ENCODE measurements around the gene FAM135A.

Gene FAM135A

GRCh38 chr6:70369332-70369950, 43.9 kb upstream of the FAM135A start:
- Histone ChIP-seq H3F3A (ENCODE audit: insufficient read depth, low read length) (no peaks in the 10 kb centered on the region), H3K9me2 (replicated peaks; ENCODE audit: insufficient read depth, low read length) (no peaks in the 10 kb centered on the region), H2AFZ (ENCODE audit: low read length) (no peak overlapping the region), H3K27me3 (replicated peaks; ENCODE audit: insufficient read depth, low read length) (peaks cover 27% of the 10 kb centered on the region), H3K4me3 (ENCODE audit: low read length) (no peak overlapping the region), H3K9ac (ENCODE audit: low read length) (no peak overlapping the region), H3K27ac (ENCODE audit: low read length) (no peak overlapping the region), H3K4me1 (ENCODE audit: low read length) (no peaks in the 10 kb centered on the region), H3K79me2 (ENCODE audit: low read length) (no peaks in the 10 kb centered on the region), H3K4me2 (ENCODE audit: low read depth, low read length) (no peak overlapping the region), H3K9me3 (replicated peaks; ENCODE audit: insufficient read depth, low read length) (no peaks in the 10 kb centered on the region), H4K20me1 (ENCODE audit: insufficient read depth, low read length) (no peaks in the 10 kb centered on the region), H3K36me3 (replicated peaks; ENCODE audit: insufficient read depth, low read length) (no peaks in the 10 kb centered on the region)
- peak; percentile 68 for DNase-seq
- TF ChIP-seq EZH2phosphoT487 (IDR thresholded peaks at IDR 0.05; ENCODE audit: low read length) (no peak), EZH2 (optimal IDR thresholded peaks at IDR 0.05; ENCODE audit: low read depth, low read length) (no peak), CTCF (IDR thresholded peaks at IDR 0.05; ENCODE audit: low read length) (peak; percentile 87)

GRCh38 chr6:70370496-70370895, 42.8 kb upstream of the FAM135A start:
- no peaks in the 10 kb centered on the region for H3K9me3 ChIP-seq (replicated peaks; ENCODE audit: insufficient read depth, low read length)
- no peak overlapping the region for H3K4me2 ChIP-seq (ENCODE audit: low read depth, low read length)
- H4K20me1 ChIP-seq (ENCODE audit: insufficient read depth, low read length): no peaks in the 10 kb centered on the region
- H3K9ac ChIP-seq (ENCODE audit: low read length): no peak overlapping the region
- TF ChIP-seq EZH2phosphoT487 (IDR thresholded peaks at IDR 0.05; ENCODE audit: low read length) (no peak), CTCF (IDR thresholded peaks at IDR 0.05; ENCODE audit: low read length) (no peak), EZH2 (optimal IDR thresholded peaks at IDR 0.05; ENCODE audit: low read depth, low read length) (no peak)
- H3F3A ChIP-seq (ENCODE audit: insufficient read depth, low read length): no peaks in the 10 kb centered on the region
- no peak overlapping the region for H2AFZ ChIP-seq (ENCODE audit: low read length)
- no peak for DNase-seq
- H3K27ac ChIP-seq (ENCODE audit: low read length): no peak overlapping the region
- H3K79me2 ChIP-seq (ENCODE audit: low read length): no peaks in the 10 kb centered on the region
- no peaks in the 10 kb centered on the region for H3K9me2 ChIP-seq (replicated peaks; ENCODE audit: insufficient read depth, low read length)
- H3K4me1 ChIP-seq (ENCODE audit: low read length): no peaks in the 10 kb centered on the region
- H3K36me3 ChIP-seq (replicated peaks; ENCODE audit: insufficient read depth, low read length): no peaks in the 10 kb centered on the region
- no peak overlapping the region for H3K4me3 ChIP-seq (ENCODE audit: low read length)
- H3K27me3 ChIP-seq (replicated peaks; ENCODE audit: insufficient read depth, low read length): peaks cover 27% of the 10 kb centered on the region

- Histone ChIP-seq H3K4me1 (ENCODE audit: low read length) (no peaks in the 10 kb centered on the region), H3K9ac (ENCODE audit: low read length) (no peak overlapping the region), H3K4me2 (ENCODE audit: low read depth, low read length) (no peak overlapping the region), H3K9me2 (replicated peaks; ENCODE audit: insufficient read depth, low read length) (no peaks in the 10 kb centered on the region), H3K27me3 (replicated peaks; ENCODE audit: insufficient read depth, low read length) (peaks cover 27% of the 10 kb centered on the region), H3F3A (ENCODE audit: insufficient read depth, low read length) (no peaks in the 10 kb centered on the region), H4K20me1 (ENCODE audit: insufficient read depth, low read length) (no peaks in the 10 kb centered on the region), H2AFZ (ENCODE audit: low read length) (no peak overlapping the region), H3K9me3 (replicated peaks; ENCODE audit: insufficient read depth, low read length) (no peaks in the 10 kb centered on the region), H3K36me3 (replicated peaks; ENCODE audit: insufficient read depth, low read length) (no peaks in the 10 kb centered on the region), H3K79me2 (ENCODE audit: low read length) (no peaks in the 10 kb centered on the region), H3K27ac (ENCODE audit: low read length) (no peak overlapping the region), H3K4me3 (ENCODE audit: low read length) (no peak overlapping the region)
- peak; percentile 68 for DNase-seq
- TF ChIP-seq EZH2 (optimal IDR thresholded peaks at IDR 0.05; ENCODE audit: low read depth, low read length) (no peak), EZH2phosphoT487 (IDR thresholded peaks at IDR 0.05; ENCODE audit: low read length) (no peak), CTCF (IDR thresholded peaks at IDR 0.05; ENCODE audit: low read length) (peak; percentile 70)
These were observed 41.7 kb upstream of the FAM135A start for GRCh38 chr6:70371454-70372105.
